ENCODE results near the gene RCL1.
"Not testable (repeated sequence)": the region's sequence is repeated elsewhere in the genome, so short reads cannot be mapped to it uniquely, and the experiment has no call there.

RCL1 gene

DNA sequence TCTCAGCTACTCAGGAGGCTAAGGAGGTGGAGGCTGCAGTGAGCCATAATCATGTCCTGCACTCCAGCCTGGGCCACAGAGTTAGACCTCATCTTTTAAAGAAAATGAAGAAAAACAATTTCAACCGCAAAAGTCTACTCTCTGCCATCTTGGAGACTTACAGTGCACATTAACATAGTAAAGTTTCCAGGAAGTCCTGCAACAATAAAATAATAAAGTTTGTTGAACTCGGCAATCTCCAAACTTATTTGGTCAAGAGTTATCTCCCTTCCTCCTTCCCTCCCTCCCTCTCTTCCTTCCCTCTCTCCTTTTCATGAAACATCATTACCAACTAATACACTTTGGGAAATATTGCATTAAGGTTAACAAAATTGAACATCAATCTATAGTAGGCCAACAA, 98.2 kb downstream of the RCL1 start:
- no peak for DNase-seq

- no peak for DNase-seq
Measured at GRCh38 chr9:4891674-4892073, 98.9 kb downstream of the RCL1 start.

DNA sequence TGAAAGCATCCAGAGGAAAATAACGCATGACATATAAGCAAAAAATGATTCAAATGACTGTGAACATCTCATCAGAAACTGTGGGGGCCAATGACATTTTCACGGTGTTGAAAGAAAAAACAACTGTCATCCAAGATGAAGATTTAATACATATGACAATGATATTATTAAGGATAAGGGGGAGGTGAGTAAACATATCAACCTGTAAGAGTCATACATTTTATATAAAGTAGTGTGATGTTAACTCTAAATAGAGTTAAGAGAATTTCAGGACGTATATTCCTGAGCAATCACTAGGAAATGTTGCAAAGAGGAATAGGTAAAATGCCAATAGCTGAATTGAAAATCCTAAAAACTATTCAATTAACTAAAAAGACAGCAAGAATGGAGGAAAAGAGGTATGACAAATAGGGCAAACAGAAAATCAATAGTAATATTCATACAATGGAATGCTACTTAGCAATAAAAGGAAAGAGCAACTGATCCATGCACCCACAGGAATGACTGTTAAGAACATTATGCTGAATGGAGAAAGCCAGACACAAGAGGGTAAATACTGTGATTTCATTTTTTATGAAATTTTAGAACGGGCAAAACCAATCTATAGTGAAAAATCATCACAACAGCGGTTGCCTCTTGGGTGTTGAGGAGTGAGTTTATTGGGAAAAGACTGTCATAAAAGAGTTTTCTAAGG, 99.9 kb downstream of the RCL1 start:
- no peak for DNase-seq

GRCh38 chr9:4894076-4894475, 101.3 kb downstream of the RCL1 start:
- DNase-seq: no peak

- DNase-seq: not testable (repeated sequence)
Measured at GRCh38 chr9:4899853-4900252, 107.1 kb downstream of the RCL1 start.

DNA sequence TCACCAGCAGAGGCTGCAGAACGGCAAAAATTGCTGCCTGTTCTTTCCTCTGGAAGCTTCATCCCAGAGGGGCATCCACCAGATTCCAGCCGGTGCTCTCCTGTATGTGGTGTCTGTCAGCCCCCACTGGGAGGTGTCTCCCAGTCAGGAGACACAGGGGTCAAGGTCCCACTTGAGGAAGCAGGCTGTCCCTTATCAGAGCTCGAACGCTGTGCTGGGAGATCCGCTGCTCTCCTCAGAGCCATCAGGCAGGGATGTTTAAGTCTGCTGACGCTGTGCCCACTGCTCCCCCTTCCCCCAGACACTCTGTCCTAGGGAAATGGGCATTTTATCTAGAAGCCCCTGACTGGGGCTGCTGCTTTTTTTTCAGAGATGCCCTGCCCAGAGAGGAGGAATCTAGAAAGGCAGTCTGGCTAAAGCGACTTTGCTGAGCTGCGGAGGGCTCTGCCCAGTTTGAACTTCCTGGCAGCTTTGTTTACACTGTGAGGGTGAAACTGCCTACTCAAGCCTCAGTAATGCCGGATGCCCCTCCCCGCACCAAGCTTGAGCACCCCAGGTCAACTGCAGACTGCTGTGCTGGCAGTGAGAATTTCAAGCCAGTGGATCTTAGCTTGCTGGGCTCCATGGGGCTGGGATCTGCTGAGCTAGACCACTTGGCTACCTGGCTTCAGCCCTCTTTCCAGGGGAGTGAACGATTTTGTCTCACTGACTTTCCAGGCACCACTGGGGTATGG, 108.8 kb downstream of the RCL1 start:
- not testable (repeated sequence) for DNase-seq

- DNase-seq: no peak
Measured at GRCh38 chr9:4902135-4902475, 109.4 kb downstream of the RCL1 start.

DNA sequence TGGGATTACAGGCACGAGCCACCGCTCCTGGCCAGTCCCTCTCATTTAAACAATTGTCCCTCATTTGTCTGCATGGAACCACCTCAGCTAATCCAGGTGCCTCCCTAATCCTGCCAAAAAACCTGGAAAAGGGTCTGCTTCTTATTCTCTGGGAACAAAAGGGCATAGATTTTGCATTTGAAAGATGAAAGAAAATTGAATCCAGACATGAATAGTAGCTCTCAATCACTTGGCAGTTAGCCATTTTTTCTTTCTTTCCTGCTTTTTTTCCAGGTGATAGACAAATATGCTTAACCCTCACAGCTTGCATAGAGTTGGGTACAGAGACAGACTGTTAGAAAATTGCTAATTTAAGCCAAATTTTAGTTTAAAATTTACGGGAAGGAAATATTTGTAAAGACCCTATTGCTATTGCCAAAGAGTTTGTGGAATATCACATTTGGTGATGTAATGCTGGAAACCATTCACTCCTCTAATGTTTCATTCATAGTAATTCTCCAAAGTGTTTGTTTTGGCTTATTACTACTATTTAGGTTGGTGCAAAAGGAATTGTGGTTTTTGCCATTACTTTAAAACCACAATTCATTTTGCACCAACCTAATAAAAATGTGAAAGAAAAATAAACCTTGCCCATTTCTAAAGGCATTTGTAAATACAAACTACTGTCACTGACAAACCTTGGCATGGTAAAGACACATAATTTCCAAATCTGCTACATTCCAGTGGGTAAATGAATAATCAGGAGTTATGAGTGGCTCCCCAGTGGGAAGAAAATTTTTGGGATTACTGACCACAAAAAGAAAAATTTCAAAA, 111.8 kb downstream of the RCL1 start:
- DNase-seq: no peak

- DNase-seq: no peak
Measured at GRCh38 chr9:4905135-4905490, 112.4 kb downstream of the RCL1 start.
